ENCODE data around the gene DNAJC1. TPM values are rescaled to one million over a fixed set of nuclear protein-coding genes. Genes with fewer than 3 reads are reported as not detected.
"Not testable (repeated sequence)": the region's sequence is repeated elsewhere in the genome, so short reads cannot be mapped to it uniquely, and the experiment has no call there.

The DNAJC1 gene
- total RNA-seq, 1 experiment from 2014 or later, result 57.8 TPM

DNA sequence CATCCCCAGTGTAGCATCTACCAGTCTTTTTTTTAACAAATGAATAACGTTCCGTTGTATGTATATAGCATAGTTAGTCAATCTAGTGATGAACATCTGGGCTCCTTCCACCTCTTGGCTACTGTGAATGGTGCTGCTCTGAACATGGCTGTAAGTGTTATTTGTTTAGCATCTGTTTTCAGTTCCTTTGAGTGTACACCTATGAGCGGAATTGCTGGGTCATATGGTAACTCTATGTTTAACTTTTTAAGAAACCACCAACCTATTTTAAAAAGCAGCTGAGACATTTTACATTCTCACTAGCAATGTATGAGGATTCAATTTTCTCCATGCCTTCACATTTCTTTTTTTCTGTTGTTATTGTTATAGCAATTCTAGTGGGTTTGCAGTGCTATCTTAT lies 178.2 kb downstream of the DNAJC1 start:
- H3K9me3 Mint-ChIP-seq (ENCODE audit: unreplicated experiment), result peaks cover 18% of the 10 kb centered on the region
- H3K27me3 Mint-ChIP-seq (ENCODE audit: insufficient read depth, unreplicated experiment), result no peaks in the 10 kb centered on the region
- CTCF ChIA-PET, result no interaction called here
- intact Hi-C loops (cut with micrococcal nuclease), result no loop called here
- TF ChIP-seq, protein P1, sequence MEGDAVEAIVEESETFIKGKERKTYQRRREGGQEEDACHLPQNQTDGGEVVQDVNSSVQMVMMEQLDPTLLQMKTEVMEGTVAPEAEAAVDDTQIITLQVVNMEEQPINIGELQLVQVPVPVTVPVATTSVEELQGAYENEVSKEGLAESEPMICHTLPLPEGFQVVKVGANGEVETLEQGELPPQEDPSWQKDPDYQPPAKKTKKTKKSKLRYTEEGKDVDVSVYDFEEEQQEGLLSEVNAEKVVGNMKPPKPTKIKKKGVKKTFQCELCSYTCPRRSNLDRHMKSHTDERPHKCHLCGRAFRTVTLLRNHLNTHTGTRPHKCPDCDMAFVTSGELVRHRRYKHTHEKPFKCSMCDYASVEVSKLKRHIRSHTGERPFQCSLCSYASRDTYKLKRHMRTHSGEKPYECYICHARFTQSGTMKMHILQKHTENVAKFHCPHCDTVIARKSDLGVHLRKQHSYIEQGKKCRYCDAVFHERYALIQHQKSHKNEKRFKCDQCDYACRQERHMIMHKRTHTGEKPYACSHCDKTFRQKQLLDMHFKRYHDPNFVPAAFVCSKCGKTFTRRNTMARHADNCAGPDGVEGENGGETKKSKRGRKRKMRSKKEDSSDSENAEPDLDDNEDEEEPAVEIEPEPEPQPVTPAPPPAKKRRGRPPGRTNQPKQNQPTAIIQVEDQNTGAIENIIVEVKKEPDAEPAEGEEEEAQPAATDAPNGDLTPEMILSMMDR (IDR thresholded peaks at IDR 0.05; ENCODE audit: unreplicated experiment), result no peak
- no peak overlapping the region for H3K27ac Mint-ChIP-seq (ENCODE audit: low read depth, unreplicated experiment)
- POLR2A ChIA-PET, result no interaction called here
- DNase-seq (ENCODE audit: unreplicated experiment), result no peak
- H3K36me3 Mint-ChIP-seq (ENCODE audit: insufficient read depth, unreplicated experiment), result no peaks in the 10 kb centered on the region
- no peaks in the 10 kb centered on the region for H3K4me1 Mint-ChIP-seq (ENCODE audit: insufficient read depth, unreplicated experiment)
- BruUV-seq (replicated peaks), result no TSS peak
- no peak overlapping the region for H3K4me3 Mint-ChIP-seq (ENCODE audit: unreplicated experiment)

DNA sequence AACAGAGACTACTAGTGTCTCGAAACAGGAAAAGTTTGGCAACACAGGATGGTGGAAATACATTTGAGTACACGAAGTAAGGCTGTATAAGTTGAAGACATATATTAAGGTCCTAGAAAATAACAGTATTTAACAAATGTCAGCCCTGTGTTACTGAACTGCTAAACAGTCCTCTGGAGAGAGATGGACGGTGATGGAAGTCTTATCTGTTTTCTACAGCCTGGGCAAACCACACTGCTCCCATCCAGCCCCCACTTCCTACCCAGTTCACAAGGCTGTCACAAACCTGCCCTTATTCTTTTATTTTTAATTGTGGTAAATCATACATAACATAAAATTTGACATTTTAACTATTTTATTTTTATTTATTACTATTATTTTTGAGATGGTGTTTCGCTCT lies 179.1 kb downstream of the DNAJC1 start:
- no peaks in the 10 kb centered on the region for H3K36me3 Mint-ChIP-seq (ENCODE audit: insufficient read depth, unreplicated experiment)
- POLR2A ChIA-PET, result no interaction called here

DNA sequence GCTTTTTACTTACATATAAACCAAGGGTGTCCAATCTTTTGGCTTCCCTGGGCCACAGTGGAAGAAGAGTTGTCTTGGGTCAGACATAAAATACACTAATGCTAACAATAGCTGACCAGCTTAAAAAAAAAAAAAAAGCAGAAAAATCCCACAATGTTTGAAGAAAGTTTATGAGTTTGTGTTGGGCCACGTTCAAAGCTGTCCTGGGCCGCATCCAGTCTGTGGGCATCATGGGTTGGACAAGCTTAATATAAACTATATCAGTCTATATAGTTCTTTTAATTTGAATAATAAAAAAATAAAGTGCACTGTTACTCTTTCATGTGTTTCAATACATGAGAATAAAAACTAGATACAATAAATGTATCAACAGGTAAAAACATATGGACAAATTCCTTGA lies 179.9 kb downstream of the DNAJC1 start:
- Mint-ChIP-seq H3K27me3 (ENCODE audit: insufficient read depth, unreplicated experiment) (no peaks in the 10 kb centered on the region), H3K9me3 (ENCODE audit: unreplicated experiment) (peaks cover 8% of the 10 kb centered on the region), H3K4me1 (ENCODE audit: insufficient read depth, unreplicated experiment) (no peaks in the 10 kb centered on the region), H3K27ac (ENCODE audit: low read depth, unreplicated experiment) (no peak overlapping the region), H3K36me3 (ENCODE audit: insufficient read depth, unreplicated experiment) (no peaks in the 10 kb centered on the region), H3K4me3 (ENCODE audit: unreplicated experiment) (no peak overlapping the region)
- TF ChIP-seq, protein P1 (IDR thresholded peaks at IDR 0.05; ENCODE audit: unreplicated experiment), result no peak
- ChIA-PET CTCF (no interaction called here), POLR2A (no interaction called here)
- no peak for DNase-seq (ENCODE audit: unreplicated experiment)
- no TSS peak for BruUV-seq (replicated peaks)
- intact Hi-C loops (cut with micrococcal nuclease), result no loop called here

More for the DNA sequence above, 179.1 kb downstream of the DNAJC1 start:
- BruUV-seq (replicated peaks), result no TSS peak
- Mint-ChIP-seq H3K4me3 (ENCODE audit: unreplicated experiment) (no peak overlapping the region), H3K9me3 (ENCODE audit: unreplicated experiment) (peaks cover 8% of the 10 kb centered on the region), H3K27me3 (ENCODE audit: insufficient read depth, unreplicated experiment) (no peaks in the 10 kb centered on the region), H3K27ac (ENCODE audit: low read depth, unreplicated experiment) (no peak overlapping the region), H3K4me1 (ENCODE audit: insufficient read depth, unreplicated experiment) (no peaks in the 10 kb centered on the region)
- CTCF ChIA-PET, result interaction anchor here (0.7 kb wide), 1 partner anchor 21 kb away, joined by 3 read pairs; no protein-coding TSS in a partner anchor
- TF ChIP-seq, protein P1 (IDR thresholded peaks at IDR 0.05; ENCODE audit: unreplicated experiment), result no peak
- intact Hi-C loops (cut with micrococcal nuclease), result no loop called here
- DNase-seq (ENCODE audit: unreplicated experiment), result no peak

DNA sequence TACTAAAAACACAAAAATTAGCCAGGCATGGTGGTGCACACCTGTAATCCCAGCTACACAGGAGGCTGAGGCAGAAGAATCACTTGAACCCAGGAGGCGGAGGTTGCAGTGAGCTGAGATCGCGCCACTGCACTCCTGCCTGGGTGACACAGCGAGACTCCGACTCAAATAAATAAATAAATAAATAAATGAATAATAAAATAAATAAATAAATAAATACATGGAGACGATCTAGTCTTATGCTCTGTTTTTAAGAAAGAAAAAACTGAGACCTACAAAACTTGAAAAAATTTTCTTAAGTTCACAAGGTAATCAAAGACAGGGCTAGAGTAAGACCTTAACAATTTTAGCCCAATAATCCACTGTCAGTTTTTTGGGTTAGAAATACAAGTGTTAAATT lies 181.3 kb downstream of the DNAJC1 start:
- POLR2A ChIA-PET; H3K27me3 Mint-ChIP-seq (ENCODE audit: insufficient read depth, unreplicated experiment); H3K4me3 Mint-ChIP-seq (ENCODE audit: unreplicated experiment); DNase-seq (ENCODE audit: unreplicated experiment); BruUV-seq (replicated peaks); intact Hi-C loops (cut with micrococcal nuclease); H3K36me3 Mint-ChIP-seq (ENCODE audit: insufficient read depth, unreplicated experiment); H3K27ac Mint-ChIP-seq (ENCODE audit: low read depth, unreplicated experiment); H3K4me1 Mint-ChIP-seq (ENCODE audit: insufficient read depth, unreplicated experiment); H3K9me3 Mint-ChIP-seq (ENCODE audit: unreplicated experiment): not testable (repeated sequence)
- CTCF ChIA-PET, result interaction anchor here (0.7 kb wide), 1 partner anchor 46 kb away, joined by 4 read pairs; no protein-coding TSS in a partner anchor

DNA sequence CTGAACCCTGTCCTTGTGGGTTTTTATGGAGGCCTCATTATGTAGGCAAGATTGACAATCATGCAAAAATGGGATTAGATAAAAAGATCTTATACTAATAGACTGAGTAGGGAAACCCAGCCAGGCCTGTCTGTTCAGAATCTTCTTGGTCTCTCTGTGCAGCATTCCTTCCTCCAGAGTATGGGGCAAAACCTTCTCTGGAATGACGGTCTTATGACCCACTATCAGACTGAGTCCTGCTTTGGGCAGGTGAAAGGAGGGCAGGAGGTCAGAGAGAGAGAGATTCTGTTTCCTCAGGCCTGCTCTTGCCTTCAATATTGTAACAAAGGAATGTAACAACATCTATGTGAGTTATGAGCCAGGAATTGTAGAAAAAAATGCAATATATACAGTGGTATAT lies 182.6 kb downstream of the DNAJC1 start:
- POLR2A ChIA-PET, result no interaction called here
- no peaks in the 10 kb centered on the region for H3K36me3 Mint-ChIP-seq (ENCODE audit: insufficient read depth, unreplicated experiment)
- TF ChIP-seq, protein P1 (IDR thresholded peaks at IDR 0.05; ENCODE audit: unreplicated experiment), result no peak
- CTCF ChIA-PET, result no interaction called here
- BruUV-seq (replicated peaks), result no TSS peak
- no peak overlapping the region for H3K4me3 Mint-ChIP-seq (ENCODE audit: unreplicated experiment)
- no peaks in the 10 kb centered on the region for H3K4me1 Mint-ChIP-seq (ENCODE audit: insufficient read depth, unreplicated experiment)
- H3K9me3 Mint-ChIP-seq (ENCODE audit: unreplicated experiment), result peaks cover 8% of the 10 kb centered on the region
- H3K27me3 Mint-ChIP-seq (ENCODE audit: insufficient read depth, unreplicated experiment), result no peaks in the 10 kb centered on the region
- no peak for DNase-seq (ENCODE audit: unreplicated experiment)
- intact Hi-C loops (cut with micrococcal nuclease), result no loop called here
- H3K27ac Mint-ChIP-seq (ENCODE audit: low read depth, unreplicated experiment), result no peak overlapping the region

DNA sequence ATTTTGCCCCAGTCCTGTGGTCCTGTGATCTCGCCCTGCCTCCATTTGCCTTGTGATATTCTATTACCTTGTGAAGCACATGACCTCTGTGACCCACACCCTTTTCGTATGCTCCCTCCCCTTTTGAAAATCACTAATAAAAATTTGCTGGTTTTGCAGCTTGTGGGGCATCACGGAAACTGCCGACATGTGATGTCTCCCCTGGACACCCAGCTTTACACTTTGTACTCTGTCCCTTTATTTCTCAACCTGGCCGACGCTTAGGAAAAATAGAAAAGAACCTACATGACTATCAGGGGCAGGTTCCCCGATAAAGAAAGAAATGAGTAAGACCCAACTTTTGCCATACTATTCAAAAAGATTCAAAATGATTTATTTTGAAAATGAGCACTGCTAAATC lies 185.1 kb downstream of the DNAJC1 start:
- POLR2A ChIA-PET; BruUV-seq (replicated peaks); DNase-seq (ENCODE audit: unreplicated experiment); H3K4me1 Mint-ChIP-seq (ENCODE audit: insufficient read depth, unreplicated experiment); H3K4me3 Mint-ChIP-seq (ENCODE audit: unreplicated experiment); H3K27me3 Mint-ChIP-seq (ENCODE audit: insufficient read depth, unreplicated experiment); H3K27ac Mint-ChIP-seq (ENCODE audit: low read depth, unreplicated experiment); H3K36me3 Mint-ChIP-seq (ENCODE audit: insufficient read depth, unreplicated experiment); H3K9me3 Mint-ChIP-seq (ENCODE audit: unreplicated experiment); intact Hi-C loops (cut with micrococcal nuclease): not testable (repeated sequence)
- CTCF ChIA-PET, result interaction anchor here (0.6 kb wide), 1 partner anchor 994 kb away, joined by 3 read pairs; no protein-coding TSS in a partner anchor

Measured in MCF 10A (cell line).